ENCODE results near the gene FKBP4. TPM values are rescaled to one million over a fixed set of nuclear protein-coding genes. Genes with fewer than 3 reads are reported as not detected.
A peak's percentile ranks its signal among the peaks of the same experiment; 100 is the strongest.
"Not testable (repeated sequence)": the region's sequence is repeated elsewhere in the genome, so short reads cannot be mapped to it uniquely, and the experiment has no call there.

FKBP4 gene
- polyA plus RNA-seq, 3 donors from 2014 or later, result 24.9 to 30.3 (median 27.6) TPM

DNA sequence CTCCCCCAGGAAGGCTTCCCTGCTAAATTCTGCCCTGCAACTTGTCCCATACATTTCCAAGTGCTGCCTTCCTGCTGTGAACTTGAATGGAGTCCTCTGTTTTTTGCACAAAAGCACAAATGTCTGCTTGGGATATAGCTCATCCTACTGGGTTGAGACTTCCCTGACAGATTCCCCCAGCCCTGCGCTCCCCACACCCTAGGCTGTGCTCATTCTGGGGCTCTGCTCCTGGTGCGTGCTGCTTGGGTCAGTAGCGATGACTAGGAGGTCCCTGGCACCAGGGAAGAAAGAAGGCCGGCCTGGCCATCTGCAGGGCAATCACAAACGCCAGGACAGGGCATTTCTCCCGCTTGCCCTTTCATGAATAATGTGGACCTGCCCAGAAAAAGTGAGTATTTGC lies 29.2 kb upstream of the FKBP4 start:
- no peak overlapping the region for H3K27ac Mint-ChIP-seq
- H3K4me3 Mint-ChIP-seq, result no peak overlapping the region
- peaks cover 0 to 2% (median 0%) of the 10 kb centered on the region in 6 donors for H3K9me3 Mint-ChIP-seq
- H3K36me3 Mint-ChIP-seq, result peaks cover 0 to 3% (median 0%) of the 10 kb centered on the region in 3 donors
- H3K4me1 Mint-ChIP-seq, result no peaks in the 10 kb centered on the region
- DNase-seq, result no peak
- H3K27me3 Mint-ChIP-seq (ENCODE audit: low read depth in 3 of 3), result peaks cover 1 to 6% (median 3%) of the 10 kb centered on the region in 3 donors

- no peak overlapping the region for H3K27ac Mint-ChIP-seq
- H3K4me1 Mint-ChIP-seq, result no peaks in the 10 kb centered on the region
These were observed 26.4 kb upstream of the FKBP4 start for GRCh38 chr12:2768224-2768961.

GRCh38 chr12:2769866-2770533 lies 24.8 kb upstream of the FKBP4 start:
- no peaks in the 10 kb centered on the region for H3K4me1 Mint-ChIP-seq
- peaks cover 0 to 2% (median 0%) of the 10 kb centered on the region in 6 donors for H3K9me3 Mint-ChIP-seq
- H3K27ac Mint-ChIP-seq, result no peak overlapping the region
- H3K36me3 Mint-ChIP-seq, result peaks cover 0 to 4% (median 0%) of the 10 kb centered on the region in 3 donors
- no peak overlapping the region for H3K4me3 Mint-ChIP-seq
- H3K27me3 Mint-ChIP-seq (ENCODE audit: low read depth in 3 of 3), result peaks cover 1 to 13% (median 6%) of the 10 kb centered on the region in 3 donors
- DNase-seq, result no peak

More at GRCh38 chr12:2768224-2768961, 26.4 kb upstream of the FKBP4 start:
- H3K4me3 Mint-ChIP-seq, result no peak overlapping the region
- H3K27me3 Mint-ChIP-seq (ENCODE audit: low read depth in 3 of 3), result peaks cover 1 to 8% (median 3%) of the 10 kb centered on the region in 3 donors
- peaks cover 0 to 4% (median 0%) of the 10 kb centered on the region in 3 donors for H3K36me3 Mint-ChIP-seq
- peaks cover 0 to 2% (median 0%) of the 10 kb centered on the region in 6 donors for H3K9me3 Mint-ChIP-seq
- no peak for DNase-seq

GRCh38 chr12:2770544-2770943 lies 24.2 kb upstream of the FKBP4 start:
- H3K27me3 Mint-ChIP-seq (ENCODE audit: low read depth in 3 of 3), result peaks cover under 1 to 13% (median 6%) of the 10 kb centered on the region in 3 donors
- not testable (repeated sequence) for H3K36me3 Mint-ChIP-seq, H3K9me3 Mint-ChIP-seq, H3K27ac Mint-ChIP-seq, DNase-seq, H3K4me3 Mint-ChIP-seq, H3K4me1 Mint-ChIP-seq

- Mint-ChIP-seq H3K27me3 (ENCODE audit: low read depth in 3 of 3) (peaks cover 0 to 13% (median 6%) of the 10 kb centered on the region in 3 donors), H3K4me3 (no peak overlapping the region), H3K36me3 (peaks cover 0 to 4% (median 0%) of the 10 kb centered on the region in 3 donors), H3K27ac (no peak overlapping the region), H3K4me1 (no peaks in the 10 kb centered on the region), H3K9me3 (peaks cover 0 to 2% (median 0%) of the 10 kb centered on the region in 6 donors)
- DNase-seq, result no peak
These were observed 22.4 kb upstream of the FKBP4 start for GRCh38 chr12:2772370-2772769.

- DNase-seq, result no peak
- no peak overlapping the region for H3K4me3 Mint-ChIP-seq
These were observed 21.4 kb upstream of the FKBP4 start for GRCh38 chr12:2773199-2773875.

GRCh38 chr12:2775431-2775830 lies 19.3 kb upstream of the FKBP4 start:
- peaks cover 0 to 2% (median 0%) of the 10 kb centered on the region in 3 donors for H3K36me3 Mint-ChIP-seq
- H3K9me3 Mint-ChIP-seq, result peaks cover 0 to 2% (median 0%) of the 10 kb centered on the region in 6 donors
- H3K27me3 Mint-ChIP-seq (ENCODE audit: low read depth in 3 of 3), result peaks cover 0 to 8% (median 5%) of the 10 kb centered on the region in 3 donors
- H3K4me1 Mint-ChIP-seq, result no peaks in the 10 kb centered on the region
- H3K27ac Mint-ChIP-seq, result no peak overlapping the region
- no peak for DNase-seq
- no peak overlapping the region for H3K4me3 Mint-ChIP-seq

More at GRCh38 chr12:2773199-2773875, 21.4 kb upstream of the FKBP4 start:
- peaks cover 0 to 4% (median 0%) of the 10 kb centered on the region in 3 donors for H3K36me3 Mint-ChIP-seq
- H3K4me1 Mint-ChIP-seq, result no peaks in the 10 kb centered on the region
- H3K9me3 Mint-ChIP-seq, result peaks cover 0 to 2% (median 0%) of the 10 kb centered on the region in 6 donors
- peaks cover 0 to 13% (median 6%) of the 10 kb centered on the region in 3 donors for H3K27me3 Mint-ChIP-seq (ENCODE audit: low read depth in 3 of 3)
- H3K27ac Mint-ChIP-seq, result no peak overlapping the region

DNA sequence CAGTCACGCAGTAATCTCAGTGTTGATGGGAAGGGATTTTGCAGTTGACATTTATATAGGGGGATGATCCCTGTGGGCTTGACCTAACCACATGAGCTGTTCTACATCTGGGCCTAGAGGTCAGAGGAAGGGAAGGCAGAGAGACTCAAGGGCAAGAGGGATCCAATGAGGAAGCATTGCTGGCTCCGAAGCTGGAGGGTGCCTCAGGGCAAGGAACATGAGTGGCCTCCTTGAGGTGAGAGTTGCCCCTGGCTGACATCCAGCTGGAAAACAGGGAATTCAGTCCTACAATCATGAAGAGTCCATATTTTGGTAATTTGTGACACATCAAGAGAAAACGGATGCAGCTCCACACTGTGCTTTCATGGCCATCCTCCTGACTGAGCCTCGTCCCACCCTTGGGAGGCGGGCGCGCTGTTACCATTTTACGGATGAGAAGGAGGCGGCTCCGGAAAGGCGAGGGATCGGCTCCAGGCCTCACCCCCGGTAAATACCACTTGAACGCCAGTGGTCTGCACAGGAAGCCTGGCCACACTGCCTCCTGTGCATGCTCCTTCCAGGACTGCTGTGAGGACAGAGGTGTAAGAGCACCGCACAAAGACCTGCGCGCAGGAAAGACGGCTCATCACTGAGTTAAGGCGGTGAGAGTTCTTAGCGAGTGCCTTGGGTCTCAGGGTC lies 18.5 kb upstream of the FKBP4 start:
- Mint-ChIP-seq H3K27me3 (ENCODE audit: low read depth in 3 of 3) (peaks cover 0 to 5% (median 2%) of the 10 kb centered on the region in 3 donors), H3K4me1 (no peaks in the 10 kb centered on the region)

GRCh38 chr12:2779281-2779680 lies 15.5 kb upstream of the FKBP4 start:
- Mint-ChIP-seq H3K4me1 (peaks cover 6% of the 10 kb centered on the region in 2 donors), H3K27ac (no peak overlapping the region), H3K27me3 (ENCODE audit: low read depth in 3 of 3) (peaks cover 4 to 7% (median 6%) of the 10 kb centered on the region in 3 donors), H3K9me3 (no peaks in the 10 kb centered on the region), H3K4me3 (no peak overlapping the region), H3K36me3 (no peaks in the 10 kb centered on the region)
- DNase-seq, result no peak

More for the DNA sequence above, 18.5 kb upstream of the FKBP4 start:
- DNase-seq, result no peak
- Mint-ChIP-seq H3K27ac (no peak overlapping the region), H3K36me3 (no peaks in the 10 kb centered on the region), H3K4me3 (no peak overlapping the region), H3K9me3 (no peaks in the 10 kb centered on the region)

GRCh38 chr12:2783936-2784600 lies 10.7 kb upstream of the FKBP4 start:
- Mint-ChIP-seq H3K4me1 (peaks cover 6 to 10% of the 10 kb centered on the region in 2 donors), H3K27ac (no peak overlapping the region), H3K4me3 (peak overlapping the region; percentile 49 to 84 (median 75)), H3K27me3 (ENCODE audit: low read depth in 3 of 3) (peaks cover 4 to 6% (median 5%) of the 10 kb centered on the region in 3 donors), H3K36me3 (no peaks in the 10 kb centered on the region), H3K9me3 (no peaks in the 10 kb centered on the region)
- peak; percentile 37 to 48 (median 46) for DNase-seq

- H3K27ac Mint-ChIP-seq, result no peak overlapping the region
- peaks cover 6 to 10% of the 10 kb centered on the region in 2 donors for H3K4me1 Mint-ChIP-seq
- no peak for DNase-seq
- peaks cover 4 to 6% (median 5%) of the 10 kb centered on the region in 3 donors for H3K27me3 Mint-ChIP-seq (ENCODE audit: low read depth in 3 of 3)
- no peaks in the 10 kb centered on the region for H3K9me3 Mint-ChIP-seq
- H3K4me3 Mint-ChIP-seq, result no peak overlapping the region
- no peaks in the 10 kb centered on the region for H3K36me3 Mint-ChIP-seq
These were observed 9.8 kb upstream of the FKBP4 start for GRCh38 chr12:2785017-2785416.

GRCh38 chr12:2791089-2791488 lies 3.7 kb upstream of the FKBP4 start:
- Mint-ChIP-seq H3K9me3 (no peaks in the 10 kb centered on the region), H3K27ac (no peak overlapping the region), H3K4me3 (no peak overlapping the region), H3K36me3 (no peaks in the 10 kb centered on the region), H3K4me1 (peaks cover 2 to 5% of the 10 kb centered on the region in 2 donors), H3K27me3 (ENCODE audit: low read depth in 3 of 3) (peaks cover 2 to 11% (median 3%) of the 10 kb centered on the region in 3 donors)
- no peak for DNase-seq
